A549 (cell line): ENCODE data around the gene NEK4. TPM values are rescaled to one million over a fixed set of nuclear protein-coding genes. Genes with fewer than 3 reads are reported as not detected.

Experiments
- ATAC-seq, 2 experiments: fragments of 200-7000 bp in 1 of 2; fragments of >200 bp in 1 of 2; cut with Nextera tagmentation in 1 of 2; cut with Tn5 transposase in 1 of 2; 3 replicates each; pipeline versions ENCODE4 v1.8.0 to v1.9.1; 2018 to 2020; ENCODE audit warnings: mild to moderate bottlenecking in 1 of 2, moderate library complexity in 1 of 2
- CTCF ChIA-PET: fragments of 300-600 bp; sonication (Branson Sonifier 250); formaldehyde crosslinking; extraction: SDS; loops from one replicate; lab custom pipeline; 2021; ENCODE audit warnings: antibody characterized with exemption, inconsistent platforms; lab: Yijun Ruan, JAX
- POLR2A ChIA-PET: fragments of 350-600 bp; formaldehyde crosslinking; extraction: SDS; loops from one replicate; lab custom pipeline; 2021; ENCODE audit warnings: antibody characterized with exemption, inconsistent platforms; lab: Yijun Ruan, JAX
- DNase-seq, 2 experiments: peaks; one replicate each; pipeline versions ENCODE4 v3.0.0 to v3.0.0-alpha.2; 2011 to 2016; ENCODE audit warnings: low read depth in 1 of 2, low spot score in 1 of 2
- FAIRE-seq: peaks from 2 replicates; lab custom pipeline; 2011; peaks lifted over from hg19 to GRCh38; lab: Jason Lieb, UNC
- H3K27ac ChIP-seq, 2 experiments: fragments of >200 bp; sonication (Bioruptor Twin); formaldehyde crosslinking; 3 replicates each; pipeline ENCODE4 v1.5.1; 2016 to 2017
- H3K4me1 ChIP-seq: fragments of >200 bp; sonication (Bioruptor Twin); formaldehyde crosslinking; 3 replicates; pipeline ENCODE4 v1.6.1; 2016
- H3K4me2 ChIP-seq: fragments of >200 bp; sonication (Bioruptor Twin); formaldehyde crosslinking; 3 replicates; pipeline ENCODE4 v1.6.1; 2016
- H3K4me3 ChIP-seq: fragments of >200 bp; sonication (Bioruptor Twin); formaldehyde crosslinking; 3 replicates; pipeline ENCODE4 v1.5.1; 2016
- H3K9me3 ChIP-seq: fragments of >200 bp; sonication (Bioruptor Twin); formaldehyde crosslinking; 3 replicates; pipeline ENCODE4 v1.6.1; 2016
- BHLHE40 ChIP-seq: IDR thresholded peaks from 2 replicates; pipeline ENCODE4 v1.6.1; 2012; ENCODE audit warnings: low read depth, low read length, inconsistent platforms
- CBX2 ChIP-seq: fragments of 200-600 bp; sonication (generic); IDR thresholded peaks from 2 replicates; pipeline ENCODE4 v1.6.1; 2016; ENCODE audit warnings: low read depth, mild to moderate bottlenecking, borderline replicate concordance
- CHD2 ChIP-seq: fragments of 150-350 bp; IDR thresholded peaks from 2 replicates; pipeline ENCODE4 v1.6.1; 2014; ENCODE audit warnings: low read length; ENCODE audit not compliant: partially characterized antibody
- EHF ChIP-seq: fragments of 250-450 bp; sonication (Bioruptor Pico); IDR thresholded peaks from 2 replicates; pipeline ENCODE4 v1.5.0; 2020; ENCODE audit warnings: mild to moderate bottlenecking
- ESRRA ChIP-seq: fragments of 150-350 bp; IDR thresholded peaks from 2 replicates; pipeline ENCODE4 v1.6.1; 2014; ENCODE audit warnings: mild to moderate bottlenecking, low read length, borderline replicate concordance
- GATA3 ChIP-seq: IDR thresholded peaks from 2 replicates; pipeline ENCODE4 v1.6.1; 2012; ENCODE audit warnings: borderline replicate concordance
- HDAC2 ChIP-seq: fragments of 200-600 bp; sonication (generic); IDR thresholded peaks from 2 replicates; pipeline ENCODE4 v1.6.1; 2016
- HEYL ChIP-seq: fragments of 250-450 bp; sonication (Bioruptor Pico); IDR thresholded peaks from 2 replicates; pipeline ENCODE4 v1.8.0; 2021; ENCODE audit warnings: mild to moderate bottlenecking, moderate library complexity
- KDM1A ChIP-seq: fragments of 200-600 bp; sonication (generic); IDR thresholded peaks from 2 replicates; pipeline ENCODE4 v1.6.1; 2016; ENCODE audit warnings: low read depth, mild to moderate bottlenecking
- NR3C1 ChIP-seq: fragments of >200 bp; sonication (Bioruptor Twin); formaldehyde crosslinking; IDR thresholded peaks from 3 replicates; pipeline ENCODE4 v1.6.1; 2017
- PHF8 ChIP-seq: fragments of 200-600 bp; sonication (generic); IDR thresholded peaks from 2 replicates; pipeline ENCODE4 v1.6.1; 2016; ENCODE audit warnings: low read depth, mild to moderate bottlenecking, antibody characterized with exemption, moderate library complexity, borderline replicate concordance
- POLR2AphosphoS2 ChIP-seq: conservative IDR thresholded peaks from 2 replicates; pipeline ENCODE4 v1.6.1; 2012; ENCODE audit warnings: low read length, improper control_type of control experiment, inconsistent platforms
- RNF2 ChIP-seq: fragments of 200-600 bp; sonication (generic); IDR thresholded peaks from 2 replicates; pipeline ENCODE4 v1.6.1; 2016; ENCODE audit warnings: low read depth, mild to moderate bottlenecking, antibody characterized with exemption, moderate library complexity, borderline replicate concordance
- SMC3 ChIP-seq: fragments of >200 bp; sonication (Bioruptor Twin); formaldehyde crosslinking; IDR thresholded peaks from 3 replicates; pipeline ENCODE4 v1.6.1; 2018; ENCODE audit warnings: inconsistent platforms
- WGBS: methylation state at CpG from one replicate; pipeline ENCODE4 v1.1.6; 2017; ENCODE audit errors: missing lambda C conversion rate; 5-methylcytosine and 5-hydroxymethylcytosine counted together
- polyA plus RNA-seq, 4 experiments: library from polyadenylated mRNA; depleted of rRNA in 3 of 4; stranded (reverse); fragments of >200 nt; fragmentation: RNase III in 1 of 4; extraction: RNeasy Plus Mini Kit Qiagen cat#74134 plus additional on column Dnase treatment in 1 of 4; gene quantifications; 2 replicates in 3 of 4; 3 replicates in 1 of 4; pipeline ENCODE4 v1.2.3, GENCODE V29; 2011 to 2017
- TF ChIP-seq, protein P1 (sequence below): fragments of 200-600 bp; sonication (generic); IDR thresholded peaks from 2 replicates; pipeline ENCODE4 v1.6.1; 2016; ENCODE audit warnings: antibody characterized with exemption, mild to moderate bottlenecking, moderate library complexity
- TF ChIP-seq, protein P2 (sequence below): fragments of >200 bp; sonication (Bioruptor Twin); formaldehyde crosslinking; IDR thresholded peaks from 3 replicates; pipeline ENCODE4 v1.6.1; 2016
- TF ChIP-seq, protein P3 (sequence below): fragments of 450-650 bp; IDR thresholded peaks from 2 replicates; pipeline ENCODE4 v1.6.1; 2014; ENCODE audit warnings: antibody characterized with exemption
- TF ChIP-seq, protein P4 (sequence below): IDR thresholded peaks from 2 replicates; pipeline ENCODE4 v1.6.1; 2012; ENCODE audit warnings: low read depth, borderline replicate concordance

NEK4 gene
- polyA plus RNA-seq, 2 of the 4 experiments (the other 2 are of a cell fraction) = 12.1 to 19.4 TPM

DNA sequence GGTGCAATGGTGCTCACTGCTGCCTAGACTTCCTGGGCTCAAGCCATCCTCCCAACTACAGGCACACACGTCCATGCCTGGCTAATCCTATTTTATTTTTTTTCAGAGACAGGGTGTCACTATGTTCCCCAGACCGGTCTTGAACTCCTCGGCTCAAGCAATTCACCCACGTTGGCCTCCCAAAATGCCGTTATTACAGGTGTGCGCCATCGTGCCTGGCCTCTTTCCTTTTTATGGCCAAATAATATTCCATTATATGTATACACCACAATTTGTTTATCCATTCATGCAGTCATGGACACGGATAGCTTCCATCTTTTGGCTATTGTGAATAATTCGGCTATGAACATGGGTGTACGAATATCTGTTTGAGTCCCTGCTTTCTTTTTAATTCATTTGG, 962 bp upstream of the NEK4 start:
- H3K4me1 ChIP-seq = peaks cover 13% of the 10 kb centered on the region
- peak overlapping the region; percentile 87 for H3K4me2 ChIP-seq
- no peaks in the 10 kb centered on the region for H3K9me3 ChIP-seq
- peak overlapping the region; percentile 71; the same call in 1 of the 3 replicates for H3K4me3 ChIP-seq
- 88% methylated on average over 10 of the region's 10 CpGs for WGBS
- TF ChIP-seq BHLHE40 (no peak), NR3C1 (no peak), KDM1A (no peak), GATA3 (no peak), SMC3 (no peak), RNF2 (no peak), CHD2 (no peak), PHF8 (no peak), POLR2AphosphoS2 (no peak), EHF (CRISPR knock-in tag) (no peak), HDAC2 (no peak)
- TF ChIP-seq, protein P1, sequence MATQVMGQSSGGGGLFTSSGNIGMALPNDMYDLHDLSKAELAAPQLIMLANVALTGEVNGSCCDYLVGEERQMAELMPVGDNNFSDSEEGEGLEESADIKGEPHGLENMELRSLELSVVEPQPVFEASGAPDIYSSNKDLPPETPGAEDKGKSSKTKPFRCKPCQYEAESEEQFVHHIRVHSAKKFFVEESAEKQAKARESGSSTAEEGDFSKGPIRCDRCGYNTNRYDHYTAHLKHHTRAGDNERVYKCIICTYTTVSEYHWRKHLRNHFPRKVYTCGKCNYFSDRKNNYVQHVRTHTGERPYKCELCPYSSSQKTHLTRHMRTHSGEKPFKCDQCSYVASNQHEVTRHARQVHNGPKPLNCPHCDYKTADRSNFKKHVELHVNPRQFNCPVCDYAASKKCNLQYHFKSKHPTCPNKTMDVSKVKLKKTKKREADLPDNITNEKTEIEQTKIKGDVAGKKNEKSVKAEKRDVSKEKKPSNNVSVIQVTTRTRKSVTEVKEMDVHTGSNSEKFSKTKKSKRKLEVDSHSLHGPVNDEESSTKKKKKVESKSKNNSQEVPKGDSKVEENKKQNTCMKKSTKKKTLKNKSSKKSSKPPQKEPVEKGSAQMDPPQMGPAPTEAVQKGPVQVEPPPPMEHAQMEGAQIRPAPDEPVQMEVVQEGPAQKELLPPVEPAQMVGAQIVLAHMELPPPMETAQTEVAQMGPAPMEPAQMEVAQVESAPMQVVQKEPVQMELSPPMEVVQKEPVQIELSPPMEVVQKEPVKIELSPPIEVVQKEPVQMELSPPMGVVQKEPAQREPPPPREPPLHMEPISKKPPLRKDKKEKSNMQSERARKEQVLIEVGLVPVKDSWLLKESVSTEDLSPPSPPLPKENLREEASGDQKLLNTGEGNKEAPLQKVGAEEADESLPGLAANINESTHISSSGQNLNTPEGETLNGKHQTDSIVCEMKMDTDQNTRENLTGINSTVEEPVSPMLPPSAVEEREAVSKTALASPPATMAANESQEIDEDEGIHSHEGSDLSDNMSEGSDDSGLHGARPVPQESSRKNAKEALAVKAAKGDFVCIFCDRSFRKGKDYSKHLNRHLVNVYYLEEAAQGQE = no peak
- DNase-seq = no peak
- FAIRE-seq = no peak
- ATAC-seq = no peak
- peak overlapping the region; percentile 85 to 93 for H3K27ac ChIP-seq
- ChIA-PET POLR2A (interaction anchor here (1.0 to 1.3 kb wide), 2 partner anchors 8 to 27 kb away, joined by 3 read pairs; no protein-coding TSS in a partner anchor), CTCF (no interaction called here)

DNA sequence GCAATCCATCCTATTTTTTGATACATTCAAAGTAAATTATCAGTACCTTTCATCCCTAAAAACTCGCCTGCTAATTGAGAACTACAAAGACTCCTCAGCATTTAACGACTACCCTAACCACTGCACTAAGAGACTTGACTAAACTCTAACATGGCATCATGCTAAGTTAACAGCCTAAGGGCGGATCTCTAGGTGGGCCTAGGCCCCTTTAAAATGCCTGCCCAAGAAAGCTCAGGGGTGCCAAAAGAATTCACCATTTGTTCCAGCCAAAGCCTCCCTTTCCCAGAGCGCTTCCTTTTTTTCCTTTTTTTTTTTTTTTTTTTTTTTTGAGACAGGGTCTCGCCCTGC, 568 bp upstream of the NEK4 start:
- peak overlapping the region; percentile 87 for H3K4me2 ChIP-seq
- ATAC-seq = peak; percentile 36 to 48; a peak in 5 of 6 replicates
- no peak for FAIRE-seq
- peak overlapping the region; percentile 85 to 93 for H3K27ac ChIP-seq
- POLR2A ChIA-PET = interaction anchor here (1.0 to 1.3 kb wide), 2 partner anchors 8 to 27 kb away, joined by 3 read pairs; no protein-coding TSS in a partner anchor
- 55% methylated on average over 5 of the region's 5 CpGs for WGBS
- H3K4me1 ChIP-seq = peaks cover 13% of the 10 kb centered on the region
- H3K9me3 ChIP-seq = no peaks in the 10 kb centered on the region
- TF ChIP-seq CHD2 = no peak
- TF ChIP-seq, protein P2, sequence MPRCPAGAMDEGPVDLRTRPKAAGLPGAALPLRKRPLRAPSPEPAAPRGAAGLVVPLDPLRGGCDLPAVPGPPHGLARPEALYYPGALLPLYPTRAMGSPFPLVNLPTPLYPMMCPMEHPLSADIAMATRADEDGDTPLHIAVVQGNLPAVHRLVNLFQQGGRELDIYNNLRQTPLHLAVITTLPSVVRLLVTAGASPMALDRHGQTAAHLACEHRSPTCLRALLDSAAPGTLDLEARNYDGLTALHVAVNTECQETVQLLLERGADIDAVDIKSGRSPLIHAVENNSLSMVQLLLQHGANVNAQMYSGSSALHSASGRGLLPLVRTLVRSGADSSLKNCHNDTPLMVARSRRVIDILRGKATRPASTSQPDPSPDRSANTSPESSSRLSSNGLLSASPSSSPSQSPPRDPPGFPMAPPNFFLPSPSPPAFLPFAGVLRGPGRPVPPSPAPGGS = no peak
- TF ChIP-seq HEYL (CRISPR knock-in tag) = no peak
- TF ChIP-seq, protein P1 = no peak
- TF ChIP-seq, protein P3, sequence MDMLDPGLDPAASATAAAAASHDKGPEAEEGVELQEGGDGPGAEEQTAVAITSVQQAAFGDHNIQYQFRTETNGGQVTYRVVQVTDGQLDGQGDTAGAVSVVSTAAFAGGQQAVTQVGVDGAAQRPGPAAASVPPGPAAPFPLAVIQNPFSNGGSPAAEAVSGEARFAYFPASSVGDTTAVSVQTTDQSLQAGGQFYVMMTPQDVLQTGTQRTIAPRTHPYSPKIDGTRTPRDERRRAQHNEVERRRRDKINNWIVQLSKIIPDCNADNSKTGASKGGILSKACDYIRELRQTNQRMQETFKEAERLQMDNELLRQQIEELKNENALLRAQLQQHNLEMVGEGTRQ = no peak
- TF ChIP-seq, protein P4, sequence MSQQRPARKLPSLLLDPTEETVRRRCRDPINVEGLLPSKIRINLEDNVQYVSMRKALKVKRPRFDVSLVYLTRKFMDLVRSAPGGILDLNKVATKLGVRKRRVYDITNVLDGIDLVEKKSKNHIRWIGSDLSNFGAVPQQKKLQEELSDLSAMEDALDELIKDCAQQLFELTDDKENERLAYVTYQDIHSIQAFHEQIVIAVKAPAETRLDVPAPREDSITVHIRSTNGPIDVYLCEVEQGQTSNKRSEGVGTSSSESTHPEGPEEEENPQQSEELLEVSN = no peak
- TF ChIP-seq CBX2 = no peak
- TF ChIP-seq ESRRA = no peak
- no peak for TF ChIP-seq PHF8
- no peak for DNase-seq
- CTCF ChIA-PET = no interaction called here
- H3K4me3 ChIP-seq = peak overlapping the region; percentile 71
